WTC11 (cell line): ENCODE measurements around the gene TMEM178B. TPM values are rescaled to one million over a fixed set of nuclear protein-coding genes. Genes with fewer than 3 reads are reported as not detected.

ENCODE experiments used
- ATAC-seq: fragments of 200-7000 bp; cut with Tn5 transposase; 2 replicates; pipeline ENCODE4 v1.10.0; 2021; ENCODE audit warnings: mild to moderate bottlenecking, moderate library complexity
- CTCF ChIA-PET: fragments of 300-600 bp; sonication (Branson Sonifier 250); formaldehyde crosslinking; loops from one replicate; lab custom pipeline; 2021; ENCODE audit warnings: antibody characterized with exemption; lab: Charles Lee
- POLR2A ChIA-PET: fragments of 350-600 bp; sonication (Branson Sonifier 250); formaldehyde crosslinking; loops from one replicate; lab custom pipeline; 2021; ENCODE audit warnings: antibody characterized with exemption; lab: Charles Lee
- DNase-seq: peaks from one replicate; pipeline ENCODE4 v3.0.0; 2021; ENCODE audit warnings: low spot score
- H3K27ac Mint-ChIP-seq: 2 replicates; pipeline ENCODE4 v1.8.0; 2021; ENCODE audit warnings: mixed read lengths
- H3K27me3 Mint-ChIP-seq: 2 replicates; pipeline ENCODE4 v1.8.0; 2021; ENCODE audit warnings: low read depth, mild to moderate bottlenecking, moderate library complexity, mixed read lengths
- H3K36me3 Mint-ChIP-seq: 2 replicates; pipeline ENCODE4 v1.8.0; 2021; ENCODE audit warnings: mixed read lengths
- H3K4me1 Mint-ChIP-seq: 2 replicates; pipeline ENCODE4 v1.8.0; 2022; ENCODE audit warnings: mixed read lengths
- H3K4me3 Mint-ChIP-seq: 2 replicates; pipeline ENCODE4 v1.8.0; 2021; ENCODE audit warnings: mild to moderate bottlenecking, moderate library complexity, mixed read lengths
- H3K9me3 Mint-ChIP-seq: 2 replicates; pipeline ENCODE4 v1.8.0; 2021; ENCODE audit warnings: mixed read lengths
- AR ChIP-seq: fragments of 250-450 bp; sonication (Bioruptor Pico); IDR thresholded peaks from 2 replicates; pipeline ENCODE4 v1.9.0; 2021; ENCODE audit warnings: mild to moderate bottlenecking
- ATF1 ChIP-seq: sonication (generic); formaldehyde crosslinking; IDR thresholded peaks from 2 replicates; pipeline ENCODE4 v1.8.1; 2023; ENCODE audit warnings: mild to moderate bottlenecking, moderate library complexity, missing genetic modification reagents
- CREB1 ChIP-seq: sonication (generic); formaldehyde crosslinking; IDR thresholded peaks from 2 replicates; pipeline ENCODE4 v1.8.0; 2023; ENCODE audit warnings: mild to moderate bottlenecking, missing genetic modification reagents
- E2F1 ChIP-seq: sonication (generic); formaldehyde crosslinking; IDR thresholded peaks from 2 replicates; pipeline ENCODE4 v1.8.0; 2022; ENCODE audit warnings: mild to moderate bottlenecking, missing genetic modification reagents
- EMX1 ChIP-seq: fragments of 250-450 bp; sonication (Bioruptor Pico); IDR thresholded peaks from 2 replicates; pipeline ENCODE4 v1.8.0; 2021; ENCODE audit warnings: mild to moderate bottlenecking
- ESRRA ChIP-seq: sonication (generic); formaldehyde crosslinking; IDR thresholded peaks from 2 replicates; pipeline ENCODE4 v1.8.1; 2022; ENCODE audit warnings: mild to moderate bottlenecking, missing genetic modification reagents, borderline replicate concordance
- GTF2I ChIP-seq: fragments of 250-450 bp; sonication (Bioruptor Pico); conservative IDR thresholded peaks from 2 replicates; pipeline ENCODE4 v1.4.0; 2021; ENCODE audit warnings: mild to moderate bottlenecking
- MYBL2 ChIP-seq: sonication (generic); formaldehyde crosslinking; IDR thresholded peaks from 2 replicates; pipeline ENCODE4 v1.8.1; 2023; ENCODE audit warnings: mild to moderate bottlenecking, moderate library complexity, missing genetic modification reagents
- NFE2L1 ChIP-seq: sonication (generic); formaldehyde crosslinking; IDR thresholded peaks from 2 replicates; pipeline ENCODE4 v1.8.1; 2023; ENCODE audit warnings: missing genetic modification reagents
- NFYB ChIP-seq: sonication (generic); formaldehyde crosslinking; conservative IDR thresholded peaks from 2 replicates; pipeline ENCODE4 v1.8.0; 2022; ENCODE audit warnings: low read depth, missing genetic modification reagents
- NR3C1 ChIP-seq: sonication (generic); formaldehyde crosslinking; conservative IDR thresholded peaks from 2 replicates; pipeline ENCODE4 v1.8.1; 2023; ENCODE audit warnings: low read depth, mild to moderate bottlenecking, missing genetic modification reagents
- PRRX2 ChIP-seq: fragments of 250-450 bp; sonication (Bioruptor Pico); IDR thresholded peaks from 2 replicates; pipeline ENCODE4 v1.8.0; 2021; ENCODE audit warnings: mild to moderate bottlenecking
- RELA ChIP-seq: sonication (generic); formaldehyde crosslinking; IDR thresholded peaks from 2 replicates; pipeline ENCODE4 v1.8.1; 2022; ENCODE audit warnings: missing genetic modification reagents, mild to moderate bottlenecking, borderline replicate concordance
- ZNF232 ChIP-seq: sonication (generic); formaldehyde crosslinking; IDR thresholded peaks from 2 replicates; pipeline ENCODE4 v1.8.0; 2022; ENCODE audit warnings: mild to moderate bottlenecking, missing genetic modification reagents
- ZNF416 ChIP-seq: fragments of 250-450 bp; sonication (Bioruptor Pico); IDR thresholded peaks from 2 replicates; pipeline ENCODE4 v1.9.0; 2021; ENCODE audit warnings: mild to moderate bottlenecking, inconsistent platforms
- ZNF671 ChIP-seq: fragments of 250-450 bp; sonication (Bioruptor Pico); IDR thresholded peaks from 2 replicates; pipeline ENCODE4 v1.8.0; 2021; ENCODE audit warnings: mild to moderate bottlenecking
- total RNA-seq: library from RNA; stranded (reverse); gene quantifications from 3 replicates; pipeline ENCODE4 v1.2.3, GENCODE V29; 2021
- TF ChIP-seq, protein P1 (sequence below): sonication (generic); formaldehyde crosslinking; IDR thresholded peaks from 2 replicates; pipeline ENCODE4 v1.8.0; 2023; ENCODE audit warnings: missing genetic modification reagents, mild to moderate bottlenecking, borderline replicate concordance
- TF ChIP-seq, protein P2 (sequence below): sonication (generic); formaldehyde crosslinking; conservative IDR thresholded peaks from 2 replicates; pipeline ENCODE4 v1.8.1; 2022; ENCODE audit warnings: mild to moderate bottlenecking, missing genetic modification reagents
- TF ChIP-seq, protein P3 (sequence below): fragments of 200-600 bp; IDR thresholded peaks from 2 replicates; pipeline ENCODE4 v1.8.0; 2022; ENCODE audit warnings: antibody characterized with exemption
- TF ChIP-seq, protein P4 (sequence below): sonication (generic); formaldehyde crosslinking; IDR thresholded peaks from 2 replicates; pipeline ENCODE4 v1.8.1; 2023; ENCODE audit warnings: mild to moderate bottlenecking, moderate library complexity, missing genetic modification reagents
- TF ChIP-seq, protein P5 (sequence below): sonication (generic); formaldehyde crosslinking; IDR thresholded peaks from 2 replicates; pipeline ENCODE4 v1.8.1; 2023; ENCODE audit warnings: mild to moderate bottlenecking, missing genetic modification reagents, moderate library complexity

TMEM178B gene
- total RNA-seq, 1 experiment from 2014 or later, result 20.4 TPM

- ATAC-seq (peak; percentile 60), DNase-seq (no peak)
- H3K36me3 Mint-ChIP-seq, result peaks cover 4% of the 10 kb centered on the region
- H3K9me3 Mint-ChIP-seq, result 0 out of 2 replicates have a peak, but pooled peaks cover 4% of the 10 kb centered on the region
- H3K27me3 Mint-ChIP-seq, result no peaks in the 10 kb centered on the region
- TF ChIP-seq NFYB (CRISPR knock-in tag), result no peak
- no peak overlapping the region for H3K4me3 Mint-ChIP-seq
- peaks cover 27% of the 10 kb centered on the region for H3K4me1 Mint-ChIP-seq
- ChIA-PET CTCF (interaction anchor here (0.9 to 2.5 kb wide), 3 partner anchors 23 to 138 kb away, joined by 3 to 4 read pairs (median 4); no protein-coding TSS in a partner anchor), POLR2A (no interaction called here)
- H3K27ac Mint-ChIP-seq, result no peak overlapping the region
Observed at GRCh38 chr7:141335164-141335563, 261.3 kb downstream of the TMEM178B start.

DNA sequence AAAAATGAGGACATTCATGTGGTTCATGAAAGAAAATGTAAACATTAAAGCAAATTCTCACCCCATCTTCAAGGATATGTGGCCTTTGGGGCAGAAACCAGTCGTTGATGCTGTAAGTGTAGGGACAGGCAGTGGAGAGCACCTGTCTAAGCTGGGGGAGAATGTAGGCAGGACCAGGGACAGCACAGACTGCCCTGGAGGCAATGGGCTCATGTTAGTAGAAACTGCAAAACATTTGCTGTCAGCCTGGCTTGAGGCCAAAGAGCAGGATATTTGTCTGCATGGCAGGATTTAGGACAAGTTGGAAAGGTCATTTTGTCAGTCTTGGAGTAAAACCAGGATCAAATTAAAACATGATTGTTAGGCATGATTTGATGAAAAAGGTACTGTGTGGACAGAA is 265.7 kb downstream of the TMEM178B start:
- no peak overlapping the region for H3K27ac Mint-ChIP-seq
- DNase-seq (no peak), ATAC-seq (peak; percentile 70)
- H3K4me1 Mint-ChIP-seq, result peaks cover 21% of the 10 kb centered on the region
- ChIA-PET POLR2A (no interaction called here), CTCF (interaction anchor here (0.6 kb wide), 1 partner anchor 22 kb away, joined by 4 read pairs; no protein-coding TSS in a partner anchor)
- TF ChIP-seq EMX1 (CRISPR knock-in tag) (no peak), ZNF671 (CRISPR knock-in tag) (no peak), ZNF416 (CRISPR knock-in tag) (no peak), NR3C1 (no peak), PRRX2 (CRISPR knock-in tag) (no peak), MYBL2 (CRISPR knock-in tag) (no peak), NFE2L1 (no peak)
- TF ChIP-seq, protein P1, sequence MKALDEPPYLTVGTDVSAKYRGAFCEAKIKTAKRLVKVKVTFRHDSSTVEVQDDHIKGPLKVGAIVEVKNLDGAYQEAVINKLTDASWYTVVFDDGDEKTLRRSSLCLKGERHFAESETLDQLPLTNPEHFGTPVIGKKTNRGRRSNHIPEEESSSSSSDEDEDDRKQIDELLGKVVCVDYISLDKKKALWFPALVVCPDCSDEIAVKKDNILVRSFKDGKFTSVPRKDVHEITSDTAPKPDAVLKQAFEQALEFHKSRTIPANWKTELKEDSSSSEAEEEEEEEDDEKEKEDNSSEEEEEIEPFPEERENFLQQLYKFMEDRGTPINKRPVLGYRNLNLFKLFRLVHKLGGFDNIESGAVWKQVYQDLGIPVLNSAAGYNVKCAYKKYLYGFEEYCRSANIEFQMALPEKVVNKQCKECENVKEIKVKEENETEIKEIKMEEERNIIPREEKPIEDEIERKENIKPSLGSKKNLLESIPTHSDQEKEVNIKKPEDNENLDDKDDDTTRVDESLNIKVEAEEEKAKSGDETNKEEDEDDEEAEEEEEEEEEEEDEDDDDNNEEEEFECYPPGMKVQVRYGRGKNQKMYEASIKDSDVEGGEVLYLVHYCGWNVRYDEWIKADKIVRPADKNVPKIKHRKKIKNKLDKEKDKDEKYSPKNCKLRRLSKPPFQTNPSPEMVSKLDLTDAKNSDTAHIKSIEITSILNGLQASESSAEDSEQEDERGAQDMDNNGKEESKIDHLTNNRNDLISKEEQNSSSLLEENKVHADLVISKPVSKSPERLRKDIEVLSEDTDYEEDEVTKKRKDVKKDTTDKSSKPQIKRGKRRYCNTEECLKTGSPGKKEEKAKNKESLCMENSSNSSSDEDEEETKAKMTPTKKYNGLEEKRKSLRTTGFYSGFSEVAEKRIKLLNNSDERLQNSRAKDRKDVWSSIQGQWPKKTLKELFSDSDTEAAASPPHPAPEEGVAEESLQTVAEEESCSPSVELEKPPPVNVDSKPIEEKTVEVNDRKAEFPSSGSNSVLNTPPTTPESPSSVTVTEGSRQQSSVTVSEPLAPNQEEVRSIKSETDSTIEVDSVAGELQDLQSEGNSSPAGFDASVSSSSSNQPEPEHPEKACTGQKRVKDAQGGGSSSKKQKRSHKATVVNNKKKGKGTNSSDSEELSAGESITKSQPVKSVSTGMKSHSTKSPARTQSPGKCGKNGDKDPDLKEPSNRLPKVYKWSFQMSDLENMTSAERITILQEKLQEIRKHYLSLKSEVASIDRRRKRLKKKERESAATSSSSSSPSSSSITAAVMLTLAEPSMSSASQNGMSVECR (CRISPR knock-in tag), result no peak
- peaks cover 4% of the 10 kb centered on the region for H3K36me3 Mint-ChIP-seq
- H3K27me3 Mint-ChIP-seq, result no peaks in the 10 kb centered on the region
- H3K4me3 Mint-ChIP-seq, result no peak overlapping the region
- peaks cover 7% of the 10 kb centered on the region for H3K9me3 Mint-ChIP-seq

DNA sequence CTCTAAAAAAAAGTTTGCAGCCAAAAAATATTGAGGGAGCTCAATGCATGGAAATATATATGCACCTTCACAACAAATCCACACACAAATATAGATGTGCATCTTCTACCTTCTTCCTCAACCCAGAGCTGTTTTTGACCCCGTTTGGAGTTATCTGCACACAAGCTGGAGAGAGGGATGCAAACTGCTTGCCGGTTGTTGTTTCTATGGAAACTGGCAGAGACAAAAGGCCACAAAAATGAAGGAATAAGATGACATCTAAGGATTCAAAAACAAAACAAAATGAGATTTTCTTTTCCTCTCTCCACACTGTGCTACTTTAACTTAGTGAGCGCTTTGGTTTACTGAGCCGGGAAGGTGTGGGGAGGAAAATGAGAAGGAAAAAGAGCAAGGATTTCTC is 267.1 kb downstream of the TMEM178B start:
- peaks cover 13% of the 10 kb centered on the region for H3K4me1 Mint-ChIP-seq
- POLR2A ChIA-PET, result no interaction called here
- H3K36me3 Mint-ChIP-seq, result peaks cover 4% of the 10 kb centered on the region
- no peak for ATAC-seq
- H3K27ac Mint-ChIP-seq, result no peak overlapping the region
- no peak overlapping the region for H3K4me3 Mint-ChIP-seq
- no peaks in the 10 kb centered on the region for H3K27me3 Mint-ChIP-seq
- DNase-seq, result no peak
- CTCF ChIA-PET, result no interaction called here
- H3K9me3 Mint-ChIP-seq, result peaks cover 7% of the 10 kb centered on the region
- no peak for TF ChIP-seq GTF2I (CRISPR knock-in tag)
- TF ChIP-seq, protein P2, sequence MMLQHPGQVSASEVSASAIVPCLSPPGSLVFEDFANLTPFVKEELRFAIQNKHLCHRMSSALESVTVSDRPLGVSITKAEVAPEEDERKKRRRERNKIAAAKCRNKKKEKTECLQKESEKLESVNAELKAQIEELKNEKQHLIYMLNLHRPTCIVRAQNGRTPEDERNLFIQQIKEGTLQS (CRISPR knock-in tag), result no peak
- no peak for TF ChIP-seq E2F1 (CRISPR knock-in tag)
- TF ChIP-seq, protein P3, sequence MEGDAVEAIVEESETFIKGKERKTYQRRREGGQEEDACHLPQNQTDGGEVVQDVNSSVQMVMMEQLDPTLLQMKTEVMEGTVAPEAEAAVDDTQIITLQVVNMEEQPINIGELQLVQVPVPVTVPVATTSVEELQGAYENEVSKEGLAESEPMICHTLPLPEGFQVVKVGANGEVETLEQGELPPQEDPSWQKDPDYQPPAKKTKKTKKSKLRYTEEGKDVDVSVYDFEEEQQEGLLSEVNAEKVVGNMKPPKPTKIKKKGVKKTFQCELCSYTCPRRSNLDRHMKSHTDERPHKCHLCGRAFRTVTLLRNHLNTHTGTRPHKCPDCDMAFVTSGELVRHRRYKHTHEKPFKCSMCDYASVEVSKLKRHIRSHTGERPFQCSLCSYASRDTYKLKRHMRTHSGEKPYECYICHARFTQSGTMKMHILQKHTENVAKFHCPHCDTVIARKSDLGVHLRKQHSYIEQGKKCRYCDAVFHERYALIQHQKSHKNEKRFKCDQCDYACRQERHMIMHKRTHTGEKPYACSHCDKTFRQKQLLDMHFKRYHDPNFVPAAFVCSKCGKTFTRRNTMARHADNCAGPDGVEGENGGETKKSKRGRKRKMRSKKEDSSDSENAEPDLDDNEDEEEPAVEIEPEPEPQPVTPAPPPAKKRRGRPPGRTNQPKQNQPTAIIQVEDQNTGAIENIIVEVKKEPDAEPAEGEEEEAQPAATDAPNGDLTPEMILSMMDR, result no peak
- TF ChIP-seq ZNF232 (CRISPR knock-in tag), result no peak
- TF ChIP-seq ATF1 (CRISPR knock-in tag), result no peak
- TF ChIP-seq RELA (CRISPR knock-in tag), result no peak
- no peak for TF ChIP-seq AR
- TF ChIP-seq, protein P4, sequence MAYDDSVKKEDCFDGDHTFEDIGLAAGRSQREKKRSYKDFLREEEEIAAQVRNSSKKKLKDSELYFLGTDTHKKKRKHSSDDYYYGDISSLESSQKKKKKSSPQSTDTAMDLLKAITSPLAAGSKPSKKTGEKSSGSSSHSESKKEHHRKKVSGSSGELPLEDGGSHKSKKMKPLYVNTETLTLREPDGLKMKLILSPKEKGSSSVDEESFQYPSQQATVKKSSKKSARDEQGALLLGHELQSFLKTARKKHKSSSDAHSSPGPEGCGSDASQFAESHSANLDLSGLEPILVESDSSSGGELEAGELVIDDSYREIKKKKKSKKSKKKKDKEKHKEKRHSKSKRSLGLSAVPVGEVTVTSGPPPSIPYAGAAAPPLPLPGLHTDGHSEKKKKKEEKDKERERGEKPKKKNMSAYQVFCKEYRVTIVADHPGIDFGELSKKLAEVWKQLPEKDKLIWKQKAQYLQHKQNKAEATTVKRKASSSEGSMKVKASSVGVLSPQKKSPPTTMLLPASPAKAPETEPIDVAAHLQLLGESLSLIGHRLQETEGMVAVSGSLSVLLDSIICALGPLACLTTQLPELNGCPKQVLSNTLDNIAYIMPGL (CRISPR knock-in tag), result no peak
- TF ChIP-seq ESRRA, result no peak
- no peak for TF ChIP-seq CREB1 (CRISPR knock-in tag)
- TF ChIP-seq, protein P5, sequence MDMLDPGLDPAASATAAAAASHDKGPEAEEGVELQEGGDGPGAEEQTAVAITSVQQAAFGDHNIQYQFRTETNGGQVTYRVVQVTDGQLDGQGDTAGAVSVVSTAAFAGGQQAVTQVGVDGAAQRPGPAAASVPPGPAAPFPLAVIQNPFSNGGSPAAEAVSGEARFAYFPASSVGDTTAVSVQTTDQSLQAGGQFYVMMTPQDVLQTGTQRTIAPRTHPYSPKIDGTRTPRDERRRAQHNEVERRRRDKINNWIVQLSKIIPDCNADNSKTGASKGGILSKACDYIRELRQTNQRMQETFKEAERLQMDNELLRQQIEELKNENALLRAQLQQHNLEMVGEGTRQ (CRISPR knock-in tag), result no peak
